ENCODE measurements around the gene MBLAC1.
A peak's percentile ranks its signal among the peaks of the same experiment; 100 is the strongest.

GRCh38 chr7:100148559-100149328 is 22.0 kb downstream of the MBLAC1 start, which contains the start of gene LAMTOR4:
- TF ChIP-seq, protein P1, sequence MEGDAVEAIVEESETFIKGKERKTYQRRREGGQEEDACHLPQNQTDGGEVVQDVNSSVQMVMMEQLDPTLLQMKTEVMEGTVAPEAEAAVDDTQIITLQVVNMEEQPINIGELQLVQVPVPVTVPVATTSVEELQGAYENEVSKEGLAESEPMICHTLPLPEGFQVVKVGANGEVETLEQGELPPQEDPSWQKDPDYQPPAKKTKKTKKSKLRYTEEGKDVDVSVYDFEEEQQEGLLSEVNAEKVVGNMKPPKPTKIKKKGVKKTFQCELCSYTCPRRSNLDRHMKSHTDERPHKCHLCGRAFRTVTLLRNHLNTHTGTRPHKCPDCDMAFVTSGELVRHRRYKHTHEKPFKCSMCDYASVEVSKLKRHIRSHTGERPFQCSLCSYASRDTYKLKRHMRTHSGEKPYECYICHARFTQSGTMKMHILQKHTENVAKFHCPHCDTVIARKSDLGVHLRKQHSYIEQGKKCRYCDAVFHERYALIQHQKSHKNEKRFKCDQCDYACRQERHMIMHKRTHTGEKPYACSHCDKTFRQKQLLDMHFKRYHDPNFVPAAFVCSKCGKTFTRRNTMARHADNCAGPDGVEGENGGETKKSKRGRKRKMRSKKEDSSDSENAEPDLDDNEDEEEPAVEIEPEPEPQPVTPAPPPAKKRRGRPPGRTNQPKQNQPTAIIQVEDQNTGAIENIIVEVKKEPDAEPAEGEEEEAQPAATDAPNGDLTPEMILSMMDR (IDR thresholded peaks at IDR 0.05) = peak in 1 of 3 experiments; percentile 25
- peak; percentile 90 to 97 for TF ChIP-seq POLR2AphosphoS5 (IDR thresholded peaks at IDR 0.05)
- TF ChIP-seq EP300 (IDR thresholded peaks at IDR 0.05) = no peak
